HEK293 (cell line): ENCODE data around the gene PLXND1.

Experiments
- CTCF ChIA-PET: fragments of 350-600 bp; formaldehyde crosslinking; extraction: SDS; loops from one replicate; lab custom pipeline; 2021; ENCODE audit warnings: antibody characterized with exemption; lab: Yijun Ruan, JAX
- POLR2A ChIA-PET: fragments of 300-600 bp; formaldehyde crosslinking; extraction: SDS; loops from one replicate; lab custom pipeline; 2020; ENCODE audit warnings: antibody characterized with exemption, inconsistent platforms; lab: Yijun Ruan, JAX
- H3K27ac ChIP-seq: fragments of 200-500 bp; sonication (Bioruptor generic); 2 replicates; pipeline ENCODE4 v1.5.1; 2014; ENCODE audit warnings: low read depth, low read length, control low read depth, inconsistent platforms; ENCODE audit errors: extremely low read depth
- H3K36me3 ChIP-seq, 2 experiments: fragments of 200-500 bp in 1 of 2; sonication (Bioruptor generic) in 1 of 2; 1 replicate in 1 of 2; 2 replicates in 1 of 2; pipeline ENCODE4 v1.5.1; 2014 to 2017; ENCODE audit warnings: inconsistent platforms in 2 of 2, low read length in 2 of 2; ENCODE audit not compliant: control insufficient read depth in 2 of 2, insufficient read depth in 1 of 2
- H3K4me1 ChIP-seq: fragments of 200-500 bp; sonication (Bioruptor generic); 2 replicates; pipeline ENCODE4 v1.5.1; 2014; ENCODE audit warnings: mild to moderate bottlenecking, low read length, inconsistent platforms; ENCODE audit not compliant: control insufficient read depth, insufficient read depth
- H3K4me3 ChIP-seq: 2 replicates; pipeline ENCODE4 v1.5.1; 2011; ENCODE audit warnings: low read depth, mild to moderate bottlenecking, control low read depth, low read length, moderate library complexity
- H3K9me3 ChIP-seq: fragments of 200-500 bp; sonication (Bioruptor generic); 2 replicates; pipeline ENCODE4 v1.5.1; 2014; ENCODE audit warnings: low read depth, low read length, inconsistent platforms; ENCODE audit not compliant: control insufficient read depth, insufficient read depth
- HOXC10 ChIP-seq: sonication (generic); formaldehyde crosslinking; IDR thresholded peaks from 2 replicates; pipeline ENCODE4 v1.8.1; 2023; ENCODE audit warnings: mild to moderate bottlenecking, missing genetic modification reagents
- MEIS1 ChIP-seq: sonication (generic); formaldehyde crosslinking; IDR thresholded peaks from 2 replicates; pipeline ENCODE4 v1.8.1; 2022; ENCODE audit warnings: missing genetic modification reagents, mild to moderate bottlenecking, borderline replicate concordance
- SALL2 ChIP-seq: fragments of 450-650 bp; formaldehyde crosslinking; IDR thresholded peaks from 2 replicates; pipeline ENCODE4 v1.5.0; 2017; ENCODE audit warnings: missing biosample characterization, mild to moderate bottlenecking, missing genetic modification characterization, borderline replicate concordance
- TRIM28 ChIP-seq: IDR thresholded peaks from 2 replicates; pipeline ENCODE4 v1.6.1; 2011; ENCODE audit warnings: low read length, control low read depth, borderline replicate concordance
- ZNF112 ChIP-seq: fragments of 450-650 bp; formaldehyde crosslinking; IDR thresholded peaks from 2 replicates; pipeline ENCODE4 v1.5.0; 2017; ENCODE audit warnings: missing biosample characterization, missing genetic modification characterization
- ZNF114 ChIP-seq: fragments of 450-650 bp; formaldehyde crosslinking; IDR thresholded peaks from 2 replicates; pipeline ENCODE4 v1.5.0; 2017; ENCODE audit warnings: missing biosample characterization, missing genetic modification characterization
- ZNF184 ChIP-seq: fragments of 450-650 bp; IDR thresholded peaks from 2 replicates; pipeline ENCODE4 v1.5.1; 2018; ENCODE audit warnings: missing biosample characterization, mild to moderate bottlenecking, missing genetic modification characterization
- ZNF548 ChIP-seq: fragments of 450-650 bp; formaldehyde crosslinking; IDR thresholded peaks from 2 replicates; pipeline ENCODE4 v1.5.1; 2016; ENCODE audit warnings: missing biosample characterization, missing genetic modification characterization
- ZNF555 ChIP-seq: fragments of 450-650 bp; formaldehyde crosslinking; conservative IDR thresholded peaks from 2 replicates; pipeline ENCODE4 v1.5.1; 2017; ENCODE audit warnings: missing biosample characterization, mild to moderate bottlenecking, missing genetic modification characterization, inconsistent platforms
- ZNF610 ChIP-seq: fragments of 450-650 bp; formaldehyde crosslinking; IDR thresholded peaks from 2 replicates; pipeline ENCODE4 v1.5.1; 2016; ENCODE audit warnings: missing biosample characterization, missing genetic modification characterization, borderline replicate concordance
- ZNF843 ChIP-seq: fragments of 450-650 bp; formaldehyde crosslinking; IDR thresholded peaks from 2 replicates; pipeline ENCODE4 v1.5.1; 2016; ENCODE audit warnings: missing biosample characterization, missing genetic modification characterization
- TF ChIP-seq, protein P1 (sequence below): fragments of 450-650 bp; formaldehyde crosslinking; IDR thresholded peaks from 2 replicates; pipeline ENCODE4 v1.5.1; 2016; ENCODE audit warnings: missing biosample characterization, missing genetic modification characterization
- TF ChIP-seq, protein P2 (sequence below): fragments of 450-650 bp; formaldehyde crosslinking; IDR thresholded peaks from 2 replicates; pipeline ENCODE4 v1.5.1; 2017; ENCODE audit warnings: missing biosample characterization, missing genetic modification characterization
- TF ChIP-seq, protein P3 (sequence below): fragments of 450-650 bp; formaldehyde crosslinking; IDR thresholded peaks from 2 replicates; pipeline ENCODE4 v1.5.1; 2016; ENCODE audit warnings: missing biosample characterization, missing genetic modification characterization
- TF ChIP-seq, protein P4 (sequence below): fragments of 450-650 bp; formaldehyde crosslinking; IDR thresholded peaks from 2 replicates; pipeline ENCODE4 v1.5.1; 2016; ENCODE audit warnings: missing biosample characterization, missing genetic modification characterization
- TF ChIP-seq, protein P5 (sequence below): fragments of 450-650 bp; formaldehyde crosslinking; conservative IDR thresholded peaks from 2 replicates; pipeline ENCODE4 v1.5.1; 2016; ENCODE audit warnings: low read depth, missing biosample characterization, missing genetic modification characterization
- TF ChIP-seq, protein P6 (sequence below): fragments of 450-650 bp; formaldehyde crosslinking; IDR thresholded peaks from 2 replicates; pipeline ENCODE4 v1.5.1; 2016; ENCODE audit warnings: missing biosample characterization, missing genetic modification characterization

PLXND1 gene

DNA sequence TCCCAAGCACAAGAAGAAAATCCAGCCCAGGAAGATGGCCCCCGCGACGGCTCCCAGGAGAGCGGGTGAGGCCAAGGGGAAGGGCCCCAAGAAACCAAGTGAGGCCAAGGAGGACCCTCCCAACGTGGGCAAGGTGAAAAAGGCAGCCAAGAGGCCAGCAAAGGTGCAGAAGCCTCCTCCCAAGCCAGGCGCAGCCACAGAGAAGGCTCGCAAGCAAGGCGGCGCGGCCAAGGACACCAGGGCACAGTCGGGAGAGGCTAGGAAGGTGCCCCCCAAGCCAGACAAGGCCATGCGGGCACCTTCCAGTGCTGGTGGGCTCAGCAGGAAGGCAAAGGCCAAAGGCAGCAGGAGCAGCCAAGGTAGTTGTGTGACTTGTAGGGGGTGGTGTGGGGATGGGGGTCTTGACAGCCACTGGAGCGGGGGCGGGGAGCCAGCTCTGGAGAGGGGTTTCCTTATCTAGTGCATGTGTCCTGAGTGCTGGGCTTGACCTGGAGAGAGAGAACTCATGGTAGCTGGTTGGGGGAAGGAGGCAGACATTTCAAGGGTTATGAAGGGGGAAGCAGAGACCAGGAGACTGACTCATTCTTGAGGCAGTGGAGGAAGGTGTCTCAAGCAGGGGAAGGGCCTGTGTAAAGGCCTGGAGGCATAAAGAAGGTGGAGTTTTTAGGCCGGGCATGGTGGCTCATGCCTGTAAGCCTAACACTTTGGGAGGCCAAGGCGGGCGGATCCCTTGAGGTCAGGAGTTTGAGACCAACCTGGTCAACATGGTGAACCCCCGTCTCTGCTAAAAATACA lies 57.3 kb downstream of the PLXND1 start:
- H3K4me1 ChIP-seq: no peaks in the 10 kb centered on the region
- TF ChIP-seq ZNF112 (tag by site-specific recombination) (no peak), ZNF114 (tag by site-specific recombination) (no peak), ZNF610 (tag by site-specific recombination) (no peak), MEIS1 (CRISPR knock-in tag) (no peak), ZNF555 (no peak), ZNF843 (tag by site-specific recombination) (no peak), SALL2 (no peak), ZNF548 (no peak), TRIM28 (no peak), HOXC10 (CRISPR knock-in tag) (no peak), ZNF184 (tag by site-specific recombination) (no peak)
- TF ChIP-seq, protein P1, sequence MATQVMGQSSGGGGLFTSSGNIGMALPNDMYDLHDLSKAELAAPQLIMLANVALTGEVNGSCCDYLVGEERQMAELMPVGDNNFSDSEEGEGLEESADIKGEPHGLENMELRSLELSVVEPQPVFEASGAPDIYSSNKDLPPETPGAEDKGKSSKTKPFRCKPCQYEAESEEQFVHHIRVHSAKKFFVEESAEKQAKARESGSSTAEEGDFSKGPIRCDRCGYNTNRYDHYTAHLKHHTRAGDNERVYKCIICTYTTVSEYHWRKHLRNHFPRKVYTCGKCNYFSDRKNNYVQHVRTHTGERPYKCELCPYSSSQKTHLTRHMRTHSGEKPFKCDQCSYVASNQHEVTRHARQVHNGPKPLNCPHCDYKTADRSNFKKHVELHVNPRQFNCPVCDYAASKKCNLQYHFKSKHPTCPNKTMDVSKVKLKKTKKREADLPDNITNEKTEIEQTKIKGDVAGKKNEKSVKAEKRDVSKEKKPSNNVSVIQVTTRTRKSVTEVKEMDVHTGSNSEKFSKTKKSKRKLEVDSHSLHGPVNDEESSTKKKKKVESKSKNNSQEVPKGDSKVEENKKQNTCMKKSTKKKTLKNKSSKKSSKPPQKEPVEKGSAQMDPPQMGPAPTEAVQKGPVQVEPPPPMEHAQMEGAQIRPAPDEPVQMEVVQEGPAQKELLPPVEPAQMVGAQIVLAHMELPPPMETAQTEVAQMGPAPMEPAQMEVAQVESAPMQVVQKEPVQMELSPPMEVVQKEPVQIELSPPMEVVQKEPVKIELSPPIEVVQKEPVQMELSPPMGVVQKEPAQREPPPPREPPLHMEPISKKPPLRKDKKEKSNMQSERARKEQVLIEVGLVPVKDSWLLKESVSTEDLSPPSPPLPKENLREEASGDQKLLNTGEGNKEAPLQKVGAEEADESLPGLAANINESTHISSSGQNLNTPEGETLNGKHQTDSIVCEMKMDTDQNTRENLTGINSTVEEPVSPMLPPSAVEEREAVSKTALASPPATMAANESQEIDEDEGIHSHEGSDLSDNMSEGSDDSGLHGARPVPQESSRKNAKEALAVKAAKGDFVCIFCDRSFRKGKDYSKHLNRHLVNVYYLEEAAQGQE: no peak
- TF ChIP-seq, protein P2, sequence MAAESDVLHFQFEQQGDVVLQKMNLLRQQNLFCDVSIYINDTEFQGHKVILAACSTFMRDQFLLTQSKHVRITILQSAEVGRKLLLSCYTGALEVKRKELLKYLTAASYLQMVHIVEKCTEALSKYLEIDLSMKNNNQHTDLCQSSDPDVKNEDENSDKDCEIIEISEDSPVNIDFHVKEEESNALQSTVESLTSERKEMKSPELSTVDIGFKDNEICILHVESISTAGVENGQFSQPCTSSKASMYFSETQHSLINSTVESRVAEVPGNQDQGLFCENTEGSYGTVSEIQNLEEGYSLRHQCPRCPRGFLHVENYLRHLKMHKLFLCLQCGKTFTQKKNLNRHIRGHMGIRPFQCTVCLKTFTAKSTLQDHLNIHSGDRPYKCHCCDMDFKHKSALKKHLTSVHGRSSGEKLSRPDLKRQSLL (tag by site-specific recombination): no peak
- TF ChIP-seq, protein P3, sequence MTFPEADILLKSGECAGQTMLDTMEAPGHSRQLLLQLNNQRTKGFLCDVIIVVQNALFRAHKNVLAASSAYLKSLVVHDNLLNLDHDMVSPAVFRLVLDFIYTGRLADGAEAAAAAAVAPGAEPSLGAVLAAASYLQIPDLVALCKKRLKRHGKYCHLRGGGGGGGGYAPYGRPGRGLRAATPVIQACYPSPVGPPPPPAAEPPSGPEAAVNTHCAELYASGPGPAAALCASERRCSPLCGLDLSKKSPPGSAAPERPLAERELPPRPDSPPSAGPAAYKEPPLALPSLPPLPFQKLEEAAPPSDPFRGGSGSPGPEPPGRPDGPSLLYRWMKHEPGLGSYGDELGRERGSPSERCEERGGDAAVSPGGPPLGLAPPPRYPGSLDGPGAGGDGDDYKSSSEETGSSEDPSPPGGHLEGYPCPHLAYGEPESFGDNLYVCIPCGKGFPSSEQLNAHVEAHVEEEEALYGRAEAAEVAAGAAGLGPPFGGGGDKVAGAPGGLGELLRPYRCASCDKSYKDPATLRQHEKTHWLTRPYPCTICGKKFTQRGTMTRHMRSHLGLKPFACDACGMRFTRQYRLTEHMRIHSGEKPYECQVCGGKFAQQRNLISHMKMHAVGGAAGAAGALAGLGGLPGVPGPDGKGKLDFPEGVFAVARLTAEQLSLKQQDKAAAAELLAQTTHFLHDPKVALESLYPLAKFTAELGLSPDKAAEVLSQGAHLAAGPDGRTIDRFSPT (tag by site-specific recombination): no peak
- TF ChIP-seq, protein P4, sequence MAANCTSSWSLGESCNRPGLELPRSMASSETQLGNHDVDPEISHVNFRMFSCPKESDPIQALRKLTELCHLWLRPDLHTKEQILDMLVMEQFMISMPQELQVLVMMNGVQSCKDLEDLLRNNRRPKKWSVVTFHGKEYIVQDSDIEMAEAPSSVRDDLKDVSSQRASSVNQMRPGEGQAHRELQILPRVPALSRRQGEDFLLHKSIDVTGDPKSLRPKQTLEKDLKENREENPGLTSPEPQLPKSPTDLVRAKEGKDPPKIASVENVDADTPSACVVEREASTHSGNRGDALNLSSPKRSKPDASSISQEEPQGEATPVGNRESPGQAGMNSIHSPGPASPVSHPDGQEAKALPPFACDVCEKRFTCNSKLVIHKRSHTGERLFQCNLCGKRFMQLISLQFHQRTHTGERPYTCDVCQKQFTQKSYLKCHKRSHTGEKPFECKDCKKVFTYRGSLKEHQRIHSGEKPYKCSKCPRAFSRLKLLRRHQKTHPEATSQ (tag by site-specific recombination): no peak
- TF ChIP-seq, protein P5, sequence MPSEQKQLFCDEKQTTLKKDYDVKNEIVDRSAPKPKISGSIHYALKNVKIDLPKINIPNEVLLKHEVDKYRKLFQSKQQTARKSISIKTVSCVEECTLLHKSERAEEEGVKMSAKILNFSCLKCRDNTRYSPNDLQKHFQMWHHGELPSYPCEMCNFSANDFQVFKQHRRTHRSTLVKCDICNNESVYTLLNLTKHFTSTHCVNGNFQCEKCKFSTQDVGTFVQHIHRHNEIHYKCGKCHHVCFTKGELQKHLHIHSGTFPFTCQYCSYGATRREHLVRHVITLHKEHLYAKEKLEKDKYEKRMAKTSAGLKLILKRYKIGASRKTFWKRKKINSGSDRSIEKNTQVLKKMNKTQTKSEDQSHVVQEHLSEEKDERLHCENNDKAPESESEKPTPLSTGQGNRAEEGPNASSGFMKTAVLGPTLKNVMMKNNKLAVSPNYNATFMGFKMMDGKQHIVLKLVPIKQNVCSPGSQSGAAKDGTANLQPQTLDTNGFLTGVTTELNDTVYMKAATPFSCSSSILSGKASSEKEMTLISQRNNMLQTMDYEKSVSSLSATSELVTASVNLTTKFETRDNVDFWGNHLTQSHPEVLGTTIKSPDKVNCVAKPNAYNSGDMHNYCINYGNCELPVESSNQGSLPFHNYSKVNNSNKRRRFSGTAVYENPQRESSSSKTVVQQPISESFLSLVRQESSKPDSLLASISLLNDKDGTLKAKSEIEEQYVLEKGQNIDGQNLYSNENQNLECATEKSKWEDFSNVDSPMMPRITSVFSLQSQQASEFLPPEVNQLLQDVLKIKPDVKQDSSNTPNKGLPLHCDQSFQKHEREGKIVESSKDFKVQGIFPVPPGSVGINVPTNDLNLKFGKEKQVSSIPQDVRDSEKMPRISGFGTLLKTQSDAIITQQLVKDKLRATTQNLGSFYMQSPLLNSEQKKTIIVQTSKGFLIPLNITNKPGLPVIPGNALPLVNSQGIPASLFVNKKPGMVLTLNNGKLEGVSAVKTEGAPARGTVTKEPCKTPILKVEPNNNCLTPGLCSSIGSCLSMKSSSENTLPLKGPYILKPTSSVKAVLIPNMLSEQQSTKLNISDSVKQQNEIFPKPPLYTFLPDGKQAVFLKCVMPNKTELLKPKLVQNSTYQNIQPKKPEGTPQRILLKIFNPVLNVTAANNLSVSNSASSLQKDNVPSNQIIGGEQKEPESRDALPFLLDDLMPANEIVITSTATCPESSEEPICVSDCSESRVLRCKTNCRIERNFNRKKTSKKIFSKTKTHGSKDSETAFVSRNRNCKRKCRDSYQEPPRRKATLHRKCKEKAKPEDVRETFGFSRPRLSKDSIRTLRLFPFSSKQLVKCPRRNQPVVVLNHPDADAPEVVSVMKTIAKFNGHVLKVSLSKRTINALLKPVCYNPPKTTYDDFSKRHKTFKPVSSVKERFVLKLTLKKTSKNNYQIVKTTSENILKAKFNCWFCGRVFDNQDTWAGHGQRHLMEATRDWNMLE: no peak
- TF ChIP-seq, protein P6, sequence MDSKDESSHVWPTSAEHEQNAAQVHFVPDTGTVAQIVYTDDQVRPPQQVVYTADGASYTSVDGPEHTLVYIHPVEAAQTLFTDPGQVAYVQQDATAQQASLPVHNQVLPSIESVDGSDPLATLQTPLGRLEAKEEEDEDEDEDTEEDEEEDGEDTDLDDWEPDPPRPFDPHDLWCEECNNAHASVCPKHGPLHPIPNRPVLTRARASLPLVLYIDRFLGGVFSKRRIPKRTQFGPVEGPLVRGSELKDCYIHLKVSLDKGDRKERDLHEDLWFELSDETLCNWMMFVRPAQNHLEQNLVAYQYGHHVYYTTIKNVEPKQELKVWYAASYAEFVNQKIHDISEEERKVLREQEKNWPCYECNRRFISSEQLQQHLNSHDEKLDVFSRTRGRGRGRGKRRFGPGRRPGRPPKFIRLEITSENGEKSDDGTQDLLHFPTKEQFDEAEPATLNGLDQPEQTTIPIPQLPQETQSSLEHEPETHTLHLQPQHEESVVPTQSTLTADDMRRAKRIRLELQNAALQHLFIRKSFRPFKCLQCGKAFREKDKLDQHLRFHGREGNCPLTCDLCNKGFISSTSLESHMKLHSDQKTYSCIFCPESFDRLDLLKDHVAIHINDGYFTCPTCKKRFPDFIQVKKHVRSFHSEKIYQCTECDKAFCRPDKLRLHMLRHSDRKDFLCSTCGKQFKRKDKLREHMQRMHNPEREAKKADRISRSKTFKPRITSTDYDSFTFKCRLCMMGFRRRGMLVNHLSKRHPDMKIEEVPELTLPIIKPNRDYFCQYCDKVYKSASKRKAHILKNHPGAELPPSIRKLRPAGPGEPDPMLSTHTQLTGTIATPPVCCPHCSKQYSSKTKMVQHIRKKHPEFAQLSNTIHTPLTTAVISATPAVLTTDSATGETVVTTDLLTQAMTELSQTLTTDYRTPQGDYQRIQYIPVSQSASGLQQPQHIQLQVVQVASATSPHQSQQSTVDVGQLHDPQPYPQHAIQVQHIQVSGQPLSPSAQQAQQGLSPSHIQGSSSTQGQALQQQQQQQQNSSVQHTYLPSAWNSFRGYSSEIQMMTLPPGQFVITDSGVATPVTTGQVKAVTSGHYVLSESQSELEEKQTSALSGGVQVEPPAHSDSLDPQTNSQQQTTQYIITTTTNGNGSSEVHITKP (tag by site-specific recombination): no peak
- TF ChIP-seq, all 188 proteins: peak for 0
- ChIA-PET POLR2A (no interaction called here), CTCF (no interaction called here)
- Histone ChIP-seq H3K36me3 (no peaks in the 10 kb centered on the region), H3K9me3 (no peaks in the 10 kb centered on the region), H3K27ac (no peak overlapping the region), H3K4me3 (no peak overlapping the region)
